ENCODE data around the gene ECE1.

- TF ChIP-seq CTCF (conservative IDR thresholded peaks at IDR 0.05 in 1 of 2, IDR thresholded peaks at IDR 0.05 in 1 of 2; ENCODE audit: extremely low read depth in 1 of 2, insufficient read depth in 1 of 2, low read depth in 1 of 2, low read length in 2 of 2) (no peak), EZH2 (IDR thresholded peaks at IDR 0.05; ENCODE audit: borderline replicate concordance, low read length) (no peak)
Observed at GRCh38 chr1:21200767-21201166, 89.5 kb downstream of the ECE1 start.

All from mammary epithelial cell (primary cell).